H9 (cell line): Measurements from ENCODE around the gene PI4K2A. TPM values are rescaled to one million over a fixed set of nuclear protein-coding genes. Genes with fewer than 3 reads are reported as not detected.

Experiments used
- DNase-seq: peaks from one replicate; pipeline ENCODE4 v3.0.0-alpha.2; 2017
- H2AFZ ChIP-seq: one replicate; pipeline ENCODE4 v1.6.1; 2013; ENCODE audit warnings: mild to moderate bottlenecking, low read length, control low read depth, moderate library complexity
- H2AK5ac ChIP-seq: 2 replicates; pipeline ENCODE4 v1.6.1; 2013; ENCODE audit warnings: low read length, control low read depth, mixed read lengths; ENCODE audit not compliant: insufficient read length
- H2BK120ac ChIP-seq: one replicate; pipeline ENCODE4 v1.6.1; 2013; ENCODE audit warnings: low read depth, mild to moderate bottlenecking, low read length, control low read depth, inconsistent platforms; ENCODE audit not compliant: poor library complexity, severe bottlenecking
- H2BK12ac ChIP-seq: 2 replicates; pipeline ENCODE4 v1.6.1; 2013; ENCODE audit warnings: low read length, control low read depth, mixed read lengths, low read depth; ENCODE audit not compliant: insufficient read length
- H2BK15ac ChIP-seq: 2 replicates; pipeline ENCODE4 v1.6.1; 2013; ENCODE audit warnings: low read depth, low read length, control low read depth
- H2BK20ac ChIP-seq: one replicate; pipeline ENCODE4 v1.6.1; 2013; ENCODE audit warnings: low read depth, mild to moderate bottlenecking, low read length, control low read depth, inconsistent platforms; ENCODE audit not compliant: poor library complexity, severe bottlenecking
- H2BK5ac ChIP-seq: 2 replicates; pipeline ENCODE4 v1.6.1; 2013; ENCODE audit warnings: low read length, control low read depth, mixed read lengths; ENCODE audit not compliant: insufficient read length
- H3K14ac ChIP-seq: 2 replicates; pipeline ENCODE4 v1.6.1; 2013; ENCODE audit warnings: low read length, control low read depth; ENCODE audit not compliant: insufficient read depth
- H3K18ac ChIP-seq: 2 replicates; pipeline ENCODE4 v1.6.1; 2013; ENCODE audit warnings: low read depth, mild to moderate bottlenecking, mixed read lengths, low read length, control low read depth; ENCODE audit not compliant: insufficient read length
- H3K23ac ChIP-seq: 2 replicates; pipeline ENCODE4 v1.6.1; 2013; ENCODE audit warnings: low read length, control low read depth, mixed read lengths, low read depth; ENCODE audit not compliant: insufficient read length
- H3K23me2 ChIP-seq: 2 replicates; pipeline ENCODE4 v1.6.1; 2013; ENCODE audit warnings: low read depth, mild to moderate bottlenecking, mixed read lengths, low read length, control low read depth; ENCODE audit not compliant: insufficient read length, poor library complexity, severe bottlenecking
- H3K27ac ChIP-seq: 2 replicates; pipeline ENCODE4 v1.5.1; 2013; ENCODE audit warnings: low read length, control low read depth, mixed read lengths, low read depth; ENCODE audit not compliant: insufficient read length
- H3K27me3 ChIP-seq: 2 replicates; pipeline ENCODE4 v1.6.1; 2013; ENCODE audit warnings: low read length, control low read depth, inconsistent platforms; ENCODE audit not compliant: insufficient read depth
- H3K4ac ChIP-seq: 2 replicates; pipeline ENCODE4 v1.6.1; 2013; ENCODE audit warnings: low read depth, mild to moderate bottlenecking, control low read depth, inconsistent platforms, low read length, moderate library complexity
- H3K4me1 ChIP-seq: 2 replicates; pipeline ENCODE4 v1.6.1; 2013; ENCODE audit warnings: low read length, control low read depth, inconsistent platforms; ENCODE audit not compliant: insufficient read depth
- H3K4me2 ChIP-seq: 2 replicates; pipeline ENCODE4 v1.6.1; 2013; ENCODE audit warnings: low read length, control low read depth, mixed read lengths; ENCODE audit not compliant: insufficient read length, insufficient read depth
- H3K56ac ChIP-seq: 2 replicates; pipeline ENCODE4 v1.6.1; 2013; ENCODE audit warnings: low read depth, mild to moderate bottlenecking, mixed read lengths, low read length, control low read depth; ENCODE audit not compliant: insufficient read length
- H3K79me1 ChIP-seq: 2 replicates; pipeline ENCODE4 v1.6.1; 2013; ENCODE audit warnings: low read depth, mild to moderate bottlenecking, moderate library complexity, low read length, control low read depth, inconsistent platforms; ENCODE audit not compliant: insufficient read depth, poor library complexity, severe bottlenecking
- H3K79me2 ChIP-seq: 2 replicates; pipeline ENCODE4 v1.6.1; 2013; ENCODE audit warnings: low read length, control low read depth, inconsistent platforms; ENCODE audit not compliant: insufficient read depth
- H3K9ac ChIP-seq: 2 replicates; pipeline ENCODE4 v1.6.1; 2013; ENCODE audit warnings: low read length, control low read depth, mixed read lengths; ENCODE audit not compliant: insufficient read length; ENCODE audit errors: extremely low read depth
- H3K9me3 ChIP-seq: one replicate; pipeline ENCODE4 v1.6.1; 2013; ENCODE audit warnings: low read depth, low read length, inconsistent platforms; ENCODE audit not compliant: control insufficient read depth
- H3T11ph ChIP-seq: one replicate; pipeline ENCODE4 v1.6.1; 2013; ENCODE audit warnings: mild to moderate bottlenecking, low read length, control low read depth, inconsistent platforms
- H4K20me1 ChIP-seq: one replicate; pipeline ENCODE4 v1.6.1; 2013; ENCODE audit not compliant: control insufficient read depth, insufficient read length, insufficient read depth
- H4K5ac ChIP-seq: 2 replicates; pipeline ENCODE4 v1.6.1; 2013; ENCODE audit warnings: low read depth, mild to moderate bottlenecking, mixed read lengths, low read length, control low read depth; ENCODE audit not compliant: insufficient read length
- H4K8ac ChIP-seq: replicated peaks from 2 replicates; pipeline ENCODE4 v1.6.1; 2013; ENCODE audit warnings: low read length, control low read depth, mixed read lengths, low read depth; ENCODE audit not compliant: insufficient read length
- H4K91ac ChIP-seq: 2 replicates; pipeline ENCODE4 v1.6.1; 2013; ENCODE audit warnings: low read depth, mild to moderate bottlenecking, moderate library complexity, mixed read lengths, low read length, control low read depth; ENCODE audit not compliant: insufficient read length
- H3K27ac Mint-ChIP-seq, 3 experiments: 2 replicates in 2 of 3; 3 replicates in 1 of 3; pipeline ENCODE4 v1.8.0; 2020 to 2021; ENCODE audit warnings: mixed read lengths in 3 of 3, mild to moderate bottlenecking in 1 of 3, moderate library complexity in 1 of 3
- H3K27me3 Mint-ChIP-seq: 2 replicates; pipeline ENCODE4 v1.8.0; 2021; ENCODE audit warnings: low read depth, mild to moderate bottlenecking, moderate library complexity, mixed read lengths
- H3K36me3 Mint-ChIP-seq, 3 experiments: 2 replicates in 2 of 3; 3 replicates in 1 of 3; pipeline ENCODE4 v1.8.0; 2020 to 2021; ENCODE audit warnings: low read depth in 3 of 3, mixed read lengths in 3 of 3; ENCODE audit not compliant: insufficient read depth in 1 of 3
- H3K4me1 Mint-ChIP-seq, 2 experiments: 2 replicates each; pipeline ENCODE4 v1.8.0; 2020; ENCODE audit warnings: mixed read lengths in 2 of 2
- H3K4me3 Mint-ChIP-seq, 2 experiments: 2 replicates in 1 of 2; 3 replicates in 1 of 2; pipeline ENCODE4 v1.8.0; 2020 to 2021; ENCODE audit warnings: mild to moderate bottlenecking in 2 of 2, mixed read lengths in 2 of 2, moderate library complexity in 1 of 2
- H3K9me3 Mint-ChIP-seq, 2 experiments: 2 replicates in 1 of 2; 3 replicates in 1 of 2; pipeline ENCODE4 v1.8.0; 2020; ENCODE audit warnings: mild to moderate bottlenecking in 2 of 2, mixed read lengths in 2 of 2, moderate library complexity in 1 of 2
- WGBS: extraction: QIAGEN DNeasy Blood & Tissue Kit; methylation state at CpG from one replicate; pipeline ENCODE4 v1.1.7; 2013; ENCODE audit warnings: missing lambda C conversion rate, low lambda C conversion rate, mixed read lengths; ENCODE audit not compliant: insufficient read length; ENCODE audit errors: extremely low coverage; 5-methylcytosine and 5-hydroxymethylcytosine counted together
- total RNA-seq: library from RNA; stranded (reverse); gene quantifications from 2 replicates; pipeline ENCODE4 v1.2.1, GENCODE V29; 2021
- TF ChIP-seq, protein P1 (sequence below): fragments of 200-600 bp; sonication (generic); conservative IDR thresholded peaks from 3 replicates; pipeline ENCODE4 v1.8.0; 2021; ENCODE audit warnings: antibody characterized with exemption, mild to moderate bottlenecking

PI4K2A gene
- total RNA-seq, 1 experiment from 2014 or later = 30.9 TPM

DNA sequence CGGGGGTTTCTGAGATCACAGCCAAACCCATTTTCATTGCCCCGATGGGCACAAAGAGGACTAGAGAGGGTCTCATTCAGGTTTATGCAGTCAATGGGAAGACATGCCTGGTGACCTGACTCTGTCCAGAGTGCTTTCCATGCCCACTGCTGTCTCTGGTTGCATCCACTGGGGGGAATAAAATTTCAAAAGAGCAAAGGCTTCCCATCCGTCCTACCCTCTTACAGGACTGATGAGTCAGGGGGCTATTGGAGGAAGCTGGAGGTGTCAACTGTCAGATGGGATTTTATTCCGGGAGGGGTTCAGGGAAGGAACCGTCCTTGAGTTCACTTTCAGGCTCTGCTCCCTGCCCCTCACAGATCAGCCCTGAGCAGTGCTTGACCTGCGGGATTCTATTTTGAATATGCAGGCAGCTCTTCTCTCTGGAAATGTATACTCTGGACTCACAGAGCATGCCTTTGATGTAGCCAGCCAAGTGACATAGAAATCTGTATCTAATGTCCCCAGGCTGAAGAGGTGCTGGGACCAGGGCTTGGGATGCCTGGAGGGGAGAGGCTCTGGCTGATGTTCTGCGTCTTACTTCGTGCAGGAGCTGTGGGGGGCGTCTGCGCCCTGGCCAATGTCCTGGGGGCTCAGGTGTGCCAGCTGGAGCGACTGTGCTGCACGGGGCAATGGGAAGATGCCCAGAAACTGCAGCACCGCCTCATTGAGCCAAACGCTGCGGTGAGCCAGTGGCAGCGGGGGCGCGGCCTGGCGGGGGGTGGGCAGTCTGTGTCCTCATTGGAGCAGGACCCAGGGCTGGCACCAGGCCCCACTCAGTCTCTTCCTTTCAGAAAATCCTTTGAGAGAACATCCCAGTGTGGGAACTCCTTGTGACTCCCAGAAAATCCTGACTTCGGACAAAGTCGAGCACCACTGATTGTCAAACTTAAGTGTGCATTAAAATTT, 38.9 kb upstream of the PI4K2A start:
- no peak overlapping the region for H2BK120ac ChIP-seq
- no peak overlapping the region for H2BK5ac ChIP-seq
- H4K91ac ChIP-seq = no peak overlapping the region
- Mint-ChIP-seq H3K36me3 (no peaks in the 10 kb centered on the region), H3K4me1 (peaks cover 6 to 8% of the 10 kb centered on the region in 2 experiments; a peak in 3 of 4 replicates), H3K9me3 (no peaks in the 10 kb centered on the region), H3K4me3 (no peak overlapping the region), H3K27ac (no peak overlapping the region), H3K27me3 (no peaks in the 10 kb centered on the region; the same call in 1 of the 2 replicates)
- H2AFZ ChIP-seq = no peak overlapping the region
- H3K18ac ChIP-seq = no peak overlapping the region
- H4K5ac ChIP-seq = no peak overlapping the region
- no peaks in the 10 kb centered on the region for H3K27me3 ChIP-seq
- H3K23me2 ChIP-seq = no peaks in the 10 kb centered on the region
- no peak overlapping the region for H2AK5ac ChIP-seq
- H3K79me2 ChIP-seq = no peaks in the 10 kb centered on the region
- H2BK12ac ChIP-seq = no peak overlapping the region
- H3K4me2 ChIP-seq = no peak overlapping the region
- no peaks in the 10 kb centered on the region for H3K79me1 ChIP-seq
- DNase-seq = no peak
- no peak overlapping the region for H3K23ac ChIP-seq
- no peak overlapping the region for H2BK15ac ChIP-seq
- H3K14ac ChIP-seq = no peak overlapping the region
- no peak overlapping the region for H3K27ac ChIP-seq
- no peaks in the 10 kb centered on the region for H3K4me1 ChIP-seq
- no peak overlapping the region for H3T11ph ChIP-seq
- H2BK20ac ChIP-seq = no peak overlapping the region
- H3K56ac ChIP-seq = no peak overlapping the region
- H4K8ac ChIP-seq = no peak overlapping the region
- WGBS = no CpG with 5 or more reads among the region's 21 CpGs
- H3K9ac ChIP-seq = no peak overlapping the region
- no peaks in the 10 kb centered on the region for H3K9me3 ChIP-seq
- no peak overlapping the region for H3K4ac ChIP-seq
- no peaks in the 10 kb centered on the region for H4K20me1 ChIP-seq
- TF ChIP-seq, protein P1, sequence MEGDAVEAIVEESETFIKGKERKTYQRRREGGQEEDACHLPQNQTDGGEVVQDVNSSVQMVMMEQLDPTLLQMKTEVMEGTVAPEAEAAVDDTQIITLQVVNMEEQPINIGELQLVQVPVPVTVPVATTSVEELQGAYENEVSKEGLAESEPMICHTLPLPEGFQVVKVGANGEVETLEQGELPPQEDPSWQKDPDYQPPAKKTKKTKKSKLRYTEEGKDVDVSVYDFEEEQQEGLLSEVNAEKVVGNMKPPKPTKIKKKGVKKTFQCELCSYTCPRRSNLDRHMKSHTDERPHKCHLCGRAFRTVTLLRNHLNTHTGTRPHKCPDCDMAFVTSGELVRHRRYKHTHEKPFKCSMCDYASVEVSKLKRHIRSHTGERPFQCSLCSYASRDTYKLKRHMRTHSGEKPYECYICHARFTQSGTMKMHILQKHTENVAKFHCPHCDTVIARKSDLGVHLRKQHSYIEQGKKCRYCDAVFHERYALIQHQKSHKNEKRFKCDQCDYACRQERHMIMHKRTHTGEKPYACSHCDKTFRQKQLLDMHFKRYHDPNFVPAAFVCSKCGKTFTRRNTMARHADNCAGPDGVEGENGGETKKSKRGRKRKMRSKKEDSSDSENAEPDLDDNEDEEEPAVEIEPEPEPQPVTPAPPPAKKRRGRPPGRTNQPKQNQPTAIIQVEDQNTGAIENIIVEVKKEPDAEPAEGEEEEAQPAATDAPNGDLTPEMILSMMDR = no peak
